Ectodermal cell (in vitro differentiated cells): ENCODE results near the gene LARGE1.

Experiments used
- H3K27ac ChIP-seq: 2 replicates; pipeline ENCODE4 v1.7.0; 2013; ENCODE audit warnings: mild to moderate bottlenecking, low read depth, low read length; ENCODE audit not compliant: insufficient read depth, poor library complexity, severe bottlenecking
- H3K27me3 ChIP-seq: 2 replicates; pipeline ENCODE4 v1.7.0; 2013; ENCODE audit warnings: mild to moderate bottlenecking, low read length; ENCODE audit not compliant: insufficient read depth, control insufficient read depth, poor library complexity, severe bottlenecking
- H3K36me3 ChIP-seq: one replicate; pipeline ENCODE4 v1.7.0; 2013; ENCODE audit warnings: low read length; ENCODE audit not compliant: control insufficient read depth, insufficient read depth
- H3K4me1 ChIP-seq: one replicate; pipeline ENCODE4 v1.7.0; 2013; ENCODE audit warnings: low read length; ENCODE audit not compliant: control insufficient read depth, insufficient read depth
- H3K4me3 ChIP-seq: 2 replicates; pipeline ENCODE4 v1.7.0; 2013; ENCODE audit warnings: low read depth, low read length, control low read depth; ENCODE audit not compliant: insufficient read depth
- H3K9me3 ChIP-seq: 2 replicates; pipeline ENCODE4 v1.7.0; 2013; ENCODE audit warnings: mild to moderate bottlenecking, low read length, moderate library complexity; ENCODE audit not compliant: control insufficient read depth
- WGBS, 2 experiments: methylation state at CpG; one replicate each; pipeline ENCODE4 v1.1.7; 2013; ENCODE audit warnings: missing lambda C conversion rate in 2 of 2; 5-methylcytosine and 5-hydroxymethylcytosine counted together

The LARGE1 gene

GRCh38 chr22:33315954-33316353, 604.3 kb downstream of the LARGE1 start:
- H3K27ac ChIP-seq, result no peak overlapping the region
- 96 to 97% methylated on average over 15 of the region's 15 CpGs for WGBS, 2 experiments
- no peaks in the 10 kb centered on the region for H3K27me3 ChIP-seq
- H3K36me3 ChIP-seq, result peaks cover 4% of the 10 kb centered on the region
- no peaks in the 10 kb centered on the region for H3K9me3 ChIP-seq
- no peaks in the 10 kb centered on the region for H3K4me1 ChIP-seq
- no peak overlapping the region for H3K4me3 ChIP-seq

- Histone ChIP-seq H3K27ac (no peak overlapping the region), H3K4me1 (no peaks in the 10 kb centered on the region), H3K27me3 (no peaks in the 10 kb centered on the region), H3K9me3 (no peaks in the 10 kb centered on the region), H3K36me3 (peaks cover 4% of the 10 kb centered on the region), H3K4me3 (no peak overlapping the region)
- 94 to 97% methylated on average over 11 of the region's 11 CpGs for WGBS, 2 experiments
Measured at GRCh38 chr22:33315117-33315516, 605.2 kb downstream of the LARGE1 start.

DNA sequence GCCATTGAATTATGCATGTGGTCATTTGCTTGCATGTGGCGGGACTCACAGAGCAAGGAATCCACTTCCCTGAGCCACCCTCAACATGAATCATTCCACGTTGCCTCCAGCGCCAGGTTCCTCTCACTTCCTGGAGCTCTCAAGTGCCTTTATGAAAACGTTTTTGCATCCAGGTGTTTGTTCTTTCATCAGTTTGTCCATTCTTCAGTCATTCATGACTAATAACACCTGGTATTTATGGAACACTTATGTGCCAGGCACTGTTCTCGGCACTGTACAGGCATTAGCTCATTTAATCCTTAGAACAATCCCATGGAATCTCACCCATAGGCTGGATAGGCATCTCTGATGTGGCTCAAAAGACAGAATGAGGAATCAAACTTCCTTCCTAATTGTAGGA, 606.0 kb downstream of the LARGE1 start:
- no peaks in the 10 kb centered on the region for H3K4me1 ChIP-seq
- H3K27ac ChIP-seq, result no peak overlapping the region
- no peaks in the 10 kb centered on the region for H3K9me3 ChIP-seq
- peaks cover 4% of the 10 kb centered on the region for H3K36me3 ChIP-seq
- H3K27me3 ChIP-seq, result no peaks in the 10 kb centered on the region
- H3K4me3 ChIP-seq, result no peak overlapping the region
- 90% methylated on average over 5 of the region's 5 CpGs for WGBS, 2 experiments

DNA sequence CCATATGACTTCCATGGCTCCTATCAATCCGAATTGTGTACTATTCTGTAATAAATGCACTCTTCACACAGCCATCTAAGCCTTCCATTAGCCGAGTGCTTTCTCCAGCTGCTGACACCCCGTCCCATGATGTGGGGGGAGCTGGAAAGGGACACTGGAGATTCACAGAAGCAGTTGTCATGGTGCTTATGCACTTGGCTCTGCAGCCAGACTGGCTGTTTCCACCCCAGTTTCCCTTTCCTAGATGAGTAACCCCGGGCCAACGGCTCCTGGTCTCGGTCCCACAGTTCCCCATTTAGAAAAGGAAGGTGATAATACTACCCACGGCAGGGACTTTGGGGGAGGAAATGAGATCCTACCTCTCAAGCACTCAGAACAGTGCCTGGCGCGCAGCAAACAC, 617.2 kb downstream of the LARGE1 start:
- H3K4me3 ChIP-seq, result no peak overlapping the region
- H3K27ac ChIP-seq, result no peak overlapping the region
- WGBS, 2 experiments, result 93 to 95% methylated on average over 9 of the region's 9 CpGs
- no peaks in the 10 kb centered on the region for H3K27me3 ChIP-seq
- H3K9me3 ChIP-seq, result no peaks in the 10 kb centered on the region
- H3K36me3 ChIP-seq, result no peaks in the 10 kb centered on the region
- H3K4me1 ChIP-seq, result peaks cover 16% of the 10 kb centered on the region

DNA sequence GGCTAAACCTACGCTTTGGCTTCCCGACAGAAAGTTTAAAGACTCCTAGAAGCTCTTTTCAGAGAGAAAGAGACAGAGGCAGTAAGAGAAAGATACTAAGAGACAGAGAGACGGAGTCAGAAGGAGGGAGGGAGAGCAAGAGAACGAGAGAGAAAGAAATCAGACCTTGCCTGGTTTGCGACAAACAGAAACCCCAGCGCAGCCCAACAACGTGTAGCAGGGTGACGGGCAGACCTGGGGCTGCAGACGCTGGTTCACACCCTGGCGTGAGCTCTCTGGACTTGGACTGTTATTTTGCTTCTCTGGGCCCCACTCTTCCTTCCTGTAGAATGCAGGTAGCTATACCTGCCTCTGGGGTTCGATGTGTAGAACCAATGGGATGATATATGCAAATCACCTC, 617.7 kb downstream of the LARGE1 start:
- H3K4me1 ChIP-seq, result peaks cover 16% of the 10 kb centered on the region
- WGBS, 2 experiments, result 83 to 86% methylated on average over 11 of the region's 11 CpGs
- no peak overlapping the region for H3K4me3 ChIP-seq
- H3K9me3 ChIP-seq, result no peaks in the 10 kb centered on the region
- no peak overlapping the region for H3K27ac ChIP-seq
- H3K36me3 ChIP-seq, result no peaks in the 10 kb centered on the region
- no peaks in the 10 kb centered on the region for H3K27me3 ChIP-seq

DNA sequence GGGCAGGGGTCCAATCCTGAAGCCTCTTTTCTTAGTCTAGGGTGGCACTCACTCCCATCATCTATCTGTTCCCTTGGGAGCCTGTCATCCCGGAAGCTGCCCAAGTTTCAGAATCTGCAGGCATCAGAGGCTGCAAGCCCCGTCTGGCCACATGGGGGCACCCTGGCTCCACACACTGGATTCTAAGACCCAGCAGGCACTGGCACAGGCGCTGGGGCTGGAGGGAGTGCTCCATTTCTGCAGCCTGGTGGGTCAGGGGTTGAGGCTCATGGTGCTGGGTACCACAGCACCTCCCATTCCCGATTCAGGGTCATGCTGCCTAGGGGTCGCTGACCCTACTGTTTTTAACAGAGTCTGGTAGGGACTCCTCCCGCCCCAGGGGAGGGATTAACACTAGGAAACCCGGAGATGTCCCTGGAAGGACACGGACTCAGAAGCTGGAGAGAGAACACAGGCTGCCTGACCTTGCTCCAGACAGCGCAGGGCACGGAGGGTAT, 618.2 kb downstream of the LARGE1 start:
- Histone ChIP-seq H3K27me3 (no peaks in the 10 kb centered on the region), H3K4me1 (peaks cover 16% of the 10 kb centered on the region), H3K27ac (no peak overlapping the region), H3K36me3 (no peaks in the 10 kb centered on the region), H3K4me3 (no peak overlapping the region), H3K9me3 (no peaks in the 10 kb centered on the region)
- WGBS, 2 experiments, result 37 to 38% methylated on average over 10 of the region's 10 CpGs

DNA sequence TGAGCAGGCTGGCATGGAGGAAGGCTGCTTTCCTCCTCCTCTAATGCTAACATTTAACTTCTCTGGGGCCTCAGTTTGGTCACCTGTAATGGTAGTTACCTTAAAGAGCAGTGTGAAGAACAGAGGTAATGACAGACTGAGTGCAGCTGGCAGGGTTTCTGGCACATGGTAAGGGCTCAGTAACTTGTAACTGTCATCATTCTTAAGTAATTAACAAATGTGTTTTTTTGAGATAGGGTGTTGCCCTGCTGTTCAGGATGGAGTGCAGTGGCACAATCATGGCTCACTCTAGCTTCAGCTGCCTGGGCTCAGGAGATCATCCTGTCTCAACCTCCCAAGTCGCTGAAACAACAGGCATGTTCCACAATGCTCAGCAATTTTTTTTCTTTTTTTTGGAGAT, 620.1 kb downstream of the LARGE1 start:
- WGBS, 2 experiments, result 97 to 98% methylated on average over 1 of the region's 1 CpG
- no peaks in the 10 kb centered on the region for H3K36me3 ChIP-seq
- H3K27me3 ChIP-seq, result no peaks in the 10 kb centered on the region
- H3K27ac ChIP-seq, result no peak overlapping the region
- H3K4me1 ChIP-seq, result peaks cover 16% of the 10 kb centered on the region
- no peaks in the 10 kb centered on the region for H3K9me3 ChIP-seq
- no peak overlapping the region for H3K4me3 ChIP-seq

DNA sequence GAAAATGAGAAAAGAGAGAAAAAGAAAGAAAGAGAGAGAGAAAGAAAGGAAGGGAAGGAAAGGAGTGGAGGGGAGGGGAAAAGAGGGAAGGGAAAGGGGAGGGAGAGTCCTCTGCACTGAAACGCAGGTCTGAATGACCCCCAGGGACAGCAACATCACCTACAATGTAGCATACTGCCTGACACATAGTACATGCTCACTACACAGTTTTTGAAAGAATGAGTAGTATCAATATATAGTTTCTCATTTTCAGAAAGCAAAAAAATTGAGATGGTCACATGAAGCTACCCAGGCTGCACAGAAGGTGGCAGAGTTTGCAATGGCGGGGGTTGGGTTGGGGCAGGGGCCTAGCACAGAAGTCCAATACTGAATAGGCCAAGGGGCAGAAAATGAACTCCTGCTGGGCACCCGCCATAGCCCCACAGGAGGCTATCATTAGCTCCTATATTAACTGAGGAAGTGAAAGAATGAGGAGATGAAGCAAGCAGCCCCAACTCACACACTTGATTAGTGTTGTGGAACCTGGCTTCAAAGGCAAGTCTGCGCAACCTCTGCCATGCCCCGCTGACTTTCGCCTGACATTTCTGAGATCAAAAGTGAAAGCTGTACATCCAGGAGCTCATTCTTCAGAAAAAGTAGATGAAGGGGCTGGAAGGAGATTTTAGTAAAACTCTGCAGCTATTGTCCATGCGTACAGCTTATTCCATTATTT, 620.9 kb downstream of the LARGE1 start:
- H3K36me3 ChIP-seq, result no peaks in the 10 kb centered on the region
- no peak overlapping the region for H3K27ac ChIP-seq
- peaks cover 16% of the 10 kb centered on the region for H3K4me1 ChIP-seq
- no peak overlapping the region for H3K4me3 ChIP-seq
- H3K9me3 ChIP-seq, result no peaks in the 10 kb centered on the region
- H3K27me3 ChIP-seq, result no peaks in the 10 kb centered on the region
- 82 to 87% methylated on average over 7 of the region's 7 CpGs for WGBS, 2 experiments

DNA sequence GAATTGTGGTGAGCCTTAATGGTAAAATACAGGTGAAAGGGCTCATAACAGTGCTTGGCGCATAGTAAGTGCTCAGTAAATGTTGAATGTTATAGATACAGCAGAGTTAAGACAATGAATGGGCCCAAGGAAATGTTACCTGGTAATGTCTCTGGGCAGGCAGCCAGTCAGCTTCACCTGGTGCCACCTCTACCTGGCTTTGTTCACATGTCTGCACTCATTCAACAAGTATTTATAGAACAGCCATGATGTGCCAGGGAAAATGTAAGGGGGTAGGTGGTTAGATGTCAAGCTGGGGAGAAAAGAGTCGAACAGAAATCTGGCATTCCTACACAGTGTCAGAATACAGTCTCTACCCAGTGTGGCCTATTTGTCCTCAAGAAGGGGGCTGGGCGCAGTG, 623.3 kb downstream of the LARGE1 start:
- no peaks in the 10 kb centered on the region for H3K36me3 ChIP-seq

DNA sequence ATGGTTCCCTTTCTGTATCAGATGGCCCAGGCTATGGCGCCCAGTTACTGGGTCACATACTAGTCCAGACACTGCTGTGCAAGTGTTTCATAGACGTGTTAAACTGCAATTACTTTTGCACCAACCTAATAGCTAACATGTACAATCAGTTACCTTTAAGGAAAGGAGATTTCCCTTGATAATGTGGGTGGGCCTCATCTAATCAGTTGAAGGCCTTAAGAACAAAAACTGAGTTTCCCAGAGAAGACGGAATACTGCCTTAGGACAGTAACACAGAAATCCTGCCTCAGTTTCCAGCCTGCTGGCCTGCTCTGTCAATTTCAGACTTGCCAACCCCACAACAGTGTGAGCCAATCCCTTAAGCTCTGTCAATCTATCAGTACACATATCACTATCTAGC, 632.2 kb downstream of the LARGE1 start:
- no peaks in the 10 kb centered on the region for H3K36me3 ChIP-seq
- no peaks in the 10 kb centered on the region for H3K27me3 ChIP-seq
- no peaks in the 10 kb centered on the region for H3K9me3 ChIP-seq
- H3K4me3 ChIP-seq, result no peak overlapping the region
- no peak overlapping the region for H3K27ac ChIP-seq
- 97 to 99% methylated on average over 3 of the region's 3 CpGs for WGBS, 2 experiments
- no peaks in the 10 kb centered on the region for H3K4me1 ChIP-seq

More for the DNA sequence above, 623.3 kb downstream of the LARGE1 start:
- H3K9me3 ChIP-seq, result no peaks in the 10 kb centered on the region
- H3K4me1 ChIP-seq, result peaks cover 16% of the 10 kb centered on the region
- H3K27ac ChIP-seq, result no peak overlapping the region
- no peaks in the 10 kb centered on the region for H3K27me3 ChIP-seq
- 90 to 91% methylated on average over 3 of the region's 3 CpGs for WGBS, 2 experiments
- no peak overlapping the region for H3K4me3 ChIP-seq
